Thyroid gland (tissue), 4 donors: Measurements from ENCODE around the gene MOCOS.

Experiments used
- POLR2A ChIP-seq, 2 donors: fragments of 450-650 bp; IDR thresholded peaks; one replicate each; pipeline ENCODE4 v1.6.1; 2017; ENCODE audit warnings: antibody characterized with exemption in 2 of 2, mild to moderate bottlenecking in 2 of 2, moderate library complexity in 1 of 2
- TF ChIP-seq, protein P1 (sequence below), 6 experiments: fragments of 200-600 bp in 3 of 6; fragments of 450-650 bp in 3 of 6; sonication (generic) in 3 of 6; IDR thresholded peaks; one replicate each; pipeline ENCODE4 v1.5.1; 2016 to 2019; ENCODE audit warnings: antibody characterized with exemption in 6 of 6, mild to moderate bottlenecking in 2 of 6, inconsistent platforms in 1 of 6, moderate library complexity in 1 of 6

DNA sequence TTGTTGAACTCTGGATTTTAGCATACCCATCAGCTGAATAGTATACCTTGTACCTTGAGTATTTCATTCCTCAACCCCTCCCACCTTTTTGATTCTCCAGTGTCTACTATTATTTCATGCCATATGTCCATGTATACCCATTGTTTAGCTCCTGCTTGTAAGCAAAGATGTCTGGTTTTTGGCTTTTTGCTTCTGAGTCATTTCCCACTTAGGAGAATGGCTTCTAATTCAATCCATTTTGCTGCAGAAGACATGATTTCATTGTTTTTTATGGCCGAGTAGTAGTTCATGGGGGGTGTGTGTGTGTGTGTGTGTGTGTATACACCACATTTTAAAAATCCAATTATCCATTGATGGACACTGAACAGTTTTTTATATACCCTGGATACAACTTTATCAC is 24.3 kb upstream of the MOCOS start:
- TF ChIP-seq, protein P1, sequence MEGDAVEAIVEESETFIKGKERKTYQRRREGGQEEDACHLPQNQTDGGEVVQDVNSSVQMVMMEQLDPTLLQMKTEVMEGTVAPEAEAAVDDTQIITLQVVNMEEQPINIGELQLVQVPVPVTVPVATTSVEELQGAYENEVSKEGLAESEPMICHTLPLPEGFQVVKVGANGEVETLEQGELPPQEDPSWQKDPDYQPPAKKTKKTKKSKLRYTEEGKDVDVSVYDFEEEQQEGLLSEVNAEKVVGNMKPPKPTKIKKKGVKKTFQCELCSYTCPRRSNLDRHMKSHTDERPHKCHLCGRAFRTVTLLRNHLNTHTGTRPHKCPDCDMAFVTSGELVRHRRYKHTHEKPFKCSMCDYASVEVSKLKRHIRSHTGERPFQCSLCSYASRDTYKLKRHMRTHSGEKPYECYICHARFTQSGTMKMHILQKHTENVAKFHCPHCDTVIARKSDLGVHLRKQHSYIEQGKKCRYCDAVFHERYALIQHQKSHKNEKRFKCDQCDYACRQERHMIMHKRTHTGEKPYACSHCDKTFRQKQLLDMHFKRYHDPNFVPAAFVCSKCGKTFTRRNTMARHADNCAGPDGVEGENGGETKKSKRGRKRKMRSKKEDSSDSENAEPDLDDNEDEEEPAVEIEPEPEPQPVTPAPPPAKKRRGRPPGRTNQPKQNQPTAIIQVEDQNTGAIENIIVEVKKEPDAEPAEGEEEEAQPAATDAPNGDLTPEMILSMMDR (IDR thresholded peaks at IDR 0.05) = no peak
- TF ChIP-seq POLR2A (IDR thresholded peaks at IDR 0.05) = no peak
